ENCODE data around the gene PARD6G. TPM values are rescaled to one million over a fixed set of nuclear protein-coding genes. Genes with fewer than 3 reads are reported as not detected.

The PARD6G gene
- total and polyA plus RNA-seq, 2 donors (not counting 1 experiment from before 2014, with no cell fraction given) = 1.0 to 2.1 TPM

GRCh38 chr18:80107426-80107825 is 139.9 kb downstream of the PARD6G start:
- Histone ChIP-seq H3K4me1 (ENCODE audit: control insufficient read depth, extremely low read depth, insufficient read depth, low read length) (no peaks in the 10 kb centered on the region), H3K79me2 (ENCODE audit: control insufficient read depth, insufficient read depth, low read length) (peaks cover 26% of the 10 kb centered on the region), H2AFZ (ENCODE audit: low read length) (no peak overlapping the region), H3K27ac (ENCODE audit: insufficient read depth, low read length) (no peak overlapping the region), H3K9ac (ENCODE audit: insufficient read depth, low read length) (no peak overlapping the region), H3K36me3 (ENCODE audit: control insufficient read depth, insufficient read depth, low read length) (no peaks in the 10 kb centered on the region), H4K20me1 (ENCODE audit: control insufficient read depth, extremely low read depth, insufficient read depth, low read length) (peaks cover 1% of the 10 kb centered on the region), H3K9me3 (ENCODE audit: control insufficient read depth, insufficient read depth, low read depth, low read length) (no peaks in the 10 kb centered on the region), H3K4me3 (replicated peaks in 1 of 4; ENCODE audit: control extremely low read depth in 1 of 4, insufficient read depth in 1 of 4, low read depth in 3 of 4, low read length in 4 of 4) (no peak overlapping the region), H3K27me3 (ENCODE audit: control insufficient read depth, insufficient read depth, low read length) (no peaks in the 10 kb centered on the region), H3K4me2 (ENCODE audit: extremely low read depth, insufficient read depth, low read length) (no peak overlapping the region)
- DNase-seq (ENCODE audit: low read depth in 2 of 2) = no peak
- no peak for TF ChIP-seq EZH2 (IDR thresholded peaks at IDR 0.05; ENCODE audit: low read length, missing control alignments)
- TF ChIP-seq, protein P1, sequence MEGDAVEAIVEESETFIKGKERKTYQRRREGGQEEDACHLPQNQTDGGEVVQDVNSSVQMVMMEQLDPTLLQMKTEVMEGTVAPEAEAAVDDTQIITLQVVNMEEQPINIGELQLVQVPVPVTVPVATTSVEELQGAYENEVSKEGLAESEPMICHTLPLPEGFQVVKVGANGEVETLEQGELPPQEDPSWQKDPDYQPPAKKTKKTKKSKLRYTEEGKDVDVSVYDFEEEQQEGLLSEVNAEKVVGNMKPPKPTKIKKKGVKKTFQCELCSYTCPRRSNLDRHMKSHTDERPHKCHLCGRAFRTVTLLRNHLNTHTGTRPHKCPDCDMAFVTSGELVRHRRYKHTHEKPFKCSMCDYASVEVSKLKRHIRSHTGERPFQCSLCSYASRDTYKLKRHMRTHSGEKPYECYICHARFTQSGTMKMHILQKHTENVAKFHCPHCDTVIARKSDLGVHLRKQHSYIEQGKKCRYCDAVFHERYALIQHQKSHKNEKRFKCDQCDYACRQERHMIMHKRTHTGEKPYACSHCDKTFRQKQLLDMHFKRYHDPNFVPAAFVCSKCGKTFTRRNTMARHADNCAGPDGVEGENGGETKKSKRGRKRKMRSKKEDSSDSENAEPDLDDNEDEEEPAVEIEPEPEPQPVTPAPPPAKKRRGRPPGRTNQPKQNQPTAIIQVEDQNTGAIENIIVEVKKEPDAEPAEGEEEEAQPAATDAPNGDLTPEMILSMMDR (conservative IDR thresholded peaks at IDR 0.05 in 1 of 2, IDR thresholded peaks at IDR 0.05 in 1 of 2; ENCODE audit: low read depth in 1 of 2, low read length in 2 of 2) = no peak

Other genes starting within 250 kb of the PARD6G start
- 22.9 and 25.3 TPM in 2 replicates for gene RBFA, start 213.1 kb downstream of the PARD6G start, total RNA-seq
- 25.3 and 27.7 TPM in 2 replicates for gene RBFA, start 213.1 kb downstream of the PARD6G start, polyA plus RNA-seq
- gene ADNP2, start 138.3 kb downstream of the PARD6G start, total RNA-seq = 13.6 and 17.3 TPM in 2 replicates
- 9.0 and 9.4 TPM in 2 replicates for gene ADNP2, start 138.3 kb downstream of the PARD6G start, polyA plus RNA-seq

All from fibroblast of lung (primary cell).